ENCODE measurements around the gene SPA17. TPM values are rescaled to one million over a fixed set of nuclear protein-coding genes. Genes with fewer than 3 reads are reported as not detected.

The SPA17 gene
- total RNA-seq, 4 donors from 2014 or later: 1.9 to 6.2 (median 2.9) TPM

DNA sequence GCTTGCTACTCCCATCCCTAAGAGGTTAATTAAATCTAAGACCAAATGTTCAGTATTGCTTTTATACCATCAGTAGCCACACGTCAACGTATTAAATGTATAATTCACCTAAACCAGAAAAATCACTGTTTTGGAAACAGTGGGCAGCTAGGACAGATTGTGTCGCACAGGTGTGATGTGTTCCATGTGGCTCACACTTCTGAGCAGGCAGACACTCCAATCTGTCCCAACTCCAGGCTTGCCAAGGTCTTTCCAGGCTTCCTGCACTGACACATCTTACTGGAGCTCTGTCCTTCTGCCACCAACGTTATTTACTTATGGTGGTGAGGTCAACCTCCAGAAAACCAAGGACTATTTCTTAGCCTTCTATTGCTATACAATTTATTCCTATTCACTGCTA, 11.6 kb upstream of the SPA17 start:
- intact Hi-C loops (cut with DNase I; ENCODE audit: low total_unique reads): loop anchor here (10.0 kb wide), 1 partner anchor 173 kb away; no protein-coding TSS in a partner anchor

DNA sequence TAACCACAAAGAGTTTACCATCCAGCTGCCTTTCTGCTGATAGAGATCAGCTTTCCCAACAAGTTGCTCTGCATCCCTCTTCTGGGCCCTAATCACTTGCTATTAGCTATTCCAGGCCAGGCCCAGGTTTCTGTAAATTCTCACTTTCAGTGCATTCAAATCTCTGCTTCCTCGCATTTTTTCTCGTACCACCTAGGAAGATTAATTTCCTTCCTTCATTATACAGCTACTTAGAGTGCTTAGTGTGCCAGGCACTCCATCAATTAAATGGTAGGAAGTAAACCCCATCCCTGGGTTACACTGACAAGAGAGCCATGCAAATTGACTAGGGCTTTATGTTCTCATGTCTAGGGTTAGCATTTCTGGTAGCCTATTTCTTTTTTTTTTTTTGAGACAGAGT, 9.8 kb upstream of the SPA17 start:
- no peak overlapping the region for H3K4me3 ChIP-seq (ENCODE audit: low read depth, poor library complexity, severe bottlenecking)
- intact Hi-C loops (cut with DNase I; ENCODE audit: low total_unique reads): loop anchor here (10.0 kb wide), 1 partner anchor 171 kb away; no protein-coding TSS in a partner anchor
- DNase-seq (ENCODE audit: low spot score in 2 of 2): no peak
- 93 to 95% methylated on average over 2 of the region's 2 CpGs for WGBS, 2 donors
- no peak for TF ChIP-seq POLR2A (IDR thresholded peaks at IDR 0.05)
- TF ChIP-seq, protein P1, sequence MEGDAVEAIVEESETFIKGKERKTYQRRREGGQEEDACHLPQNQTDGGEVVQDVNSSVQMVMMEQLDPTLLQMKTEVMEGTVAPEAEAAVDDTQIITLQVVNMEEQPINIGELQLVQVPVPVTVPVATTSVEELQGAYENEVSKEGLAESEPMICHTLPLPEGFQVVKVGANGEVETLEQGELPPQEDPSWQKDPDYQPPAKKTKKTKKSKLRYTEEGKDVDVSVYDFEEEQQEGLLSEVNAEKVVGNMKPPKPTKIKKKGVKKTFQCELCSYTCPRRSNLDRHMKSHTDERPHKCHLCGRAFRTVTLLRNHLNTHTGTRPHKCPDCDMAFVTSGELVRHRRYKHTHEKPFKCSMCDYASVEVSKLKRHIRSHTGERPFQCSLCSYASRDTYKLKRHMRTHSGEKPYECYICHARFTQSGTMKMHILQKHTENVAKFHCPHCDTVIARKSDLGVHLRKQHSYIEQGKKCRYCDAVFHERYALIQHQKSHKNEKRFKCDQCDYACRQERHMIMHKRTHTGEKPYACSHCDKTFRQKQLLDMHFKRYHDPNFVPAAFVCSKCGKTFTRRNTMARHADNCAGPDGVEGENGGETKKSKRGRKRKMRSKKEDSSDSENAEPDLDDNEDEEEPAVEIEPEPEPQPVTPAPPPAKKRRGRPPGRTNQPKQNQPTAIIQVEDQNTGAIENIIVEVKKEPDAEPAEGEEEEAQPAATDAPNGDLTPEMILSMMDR (IDR thresholded peaks at IDR 0.05): no peak

More for the DNA sequence above, 11.6 kb upstream of the SPA17 start:
- WGBS, 2 donors: 87 to 92% methylated on average over 4 of the region's 4 CpGs
- H3K4me3 ChIP-seq (ENCODE audit: low read depth, poor library complexity, severe bottlenecking): no peak overlapping the region
- no peak for TF ChIP-seq POLR2A (IDR thresholded peaks at IDR 0.05)
- TF ChIP-seq, protein P1 (IDR thresholded peaks at IDR 0.05): no peak
- DNase-seq (ENCODE audit: low spot score in 2 of 2): no peak

DNA sequence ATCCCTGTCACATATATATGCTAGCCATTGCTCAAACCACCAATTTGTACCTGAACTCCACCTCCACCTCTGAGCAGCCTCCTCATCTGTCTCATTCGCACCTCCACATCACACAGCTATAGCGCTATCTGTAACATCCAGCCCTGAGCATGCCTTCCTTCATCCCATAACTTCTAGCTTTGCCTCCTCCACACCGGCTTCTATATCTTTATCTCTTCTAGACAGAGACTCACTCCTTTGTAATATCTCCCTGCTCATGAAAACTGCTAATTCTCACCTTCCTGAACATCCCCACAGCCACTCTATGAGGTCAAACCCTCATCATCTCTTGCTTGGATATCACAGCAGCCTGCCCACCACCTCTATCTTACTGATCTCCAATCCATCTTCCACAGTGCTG, 6.1 kb upstream of the SPA17 start:
- intact Hi-C loops (cut with DNase I; ENCODE audit: low total_unique reads): loop anchor here (10.0 kb wide), 1 partner anchor 167 kb away; no protein-coding TSS in a partner anchor
- H3K4me3 ChIP-seq (ENCODE audit: low read depth, poor library complexity, severe bottlenecking): no peak overlapping the region
- TF ChIP-seq POLR2A (IDR thresholded peaks at IDR 0.05): no peak
- TF ChIP-seq, protein P1 (IDR thresholded peaks at IDR 0.05): no peak
- WGBS, 2 donors: 98 to 99% methylated on average over 3 of the region's 3 CpGs
- DNase-seq (ENCODE audit: low spot score in 2 of 2): no peak

DNA sequence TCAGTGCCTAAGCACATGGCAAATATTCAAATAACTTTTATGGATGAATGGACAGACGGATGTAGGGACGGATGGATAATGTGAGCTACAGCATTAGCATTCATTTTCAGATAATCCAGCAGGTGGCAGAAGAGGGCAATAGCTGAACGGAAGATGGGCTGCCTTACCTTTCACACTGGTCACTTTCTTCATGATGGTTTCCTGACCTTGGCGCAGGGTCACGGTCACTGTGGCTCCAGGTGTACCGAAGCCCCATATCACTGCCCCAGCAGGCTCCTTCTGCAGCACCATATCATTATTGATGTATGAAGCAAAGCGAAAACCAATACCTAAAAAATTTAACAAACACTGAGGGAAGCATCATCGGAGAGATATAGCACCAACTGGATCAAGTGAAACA, 4.5 kb upstream of the SPA17 start:
- intact Hi-C loops (cut with DNase I; ENCODE audit: low total_unique reads): loop anchor here (10.0 kb wide), 1 partner anchor 166 kb away; no protein-coding TSS in a partner anchor
- TF ChIP-seq, protein P1 (IDR thresholded peaks at IDR 0.05): no peak
- no peak for TF ChIP-seq POLR2A (IDR thresholded peaks at IDR 0.05)
- peak in 1 of 2 donors; percentile 43 for DNase-seq (ENCODE audit: low spot score in 2 of 2)
- 22 to 24% methylated on average over 8 of the region's 8 CpGs for WGBS, 2 donors
- H3K4me3 ChIP-seq (ENCODE audit: low read depth, poor library complexity, severe bottlenecking): no peak overlapping the region

DNA sequence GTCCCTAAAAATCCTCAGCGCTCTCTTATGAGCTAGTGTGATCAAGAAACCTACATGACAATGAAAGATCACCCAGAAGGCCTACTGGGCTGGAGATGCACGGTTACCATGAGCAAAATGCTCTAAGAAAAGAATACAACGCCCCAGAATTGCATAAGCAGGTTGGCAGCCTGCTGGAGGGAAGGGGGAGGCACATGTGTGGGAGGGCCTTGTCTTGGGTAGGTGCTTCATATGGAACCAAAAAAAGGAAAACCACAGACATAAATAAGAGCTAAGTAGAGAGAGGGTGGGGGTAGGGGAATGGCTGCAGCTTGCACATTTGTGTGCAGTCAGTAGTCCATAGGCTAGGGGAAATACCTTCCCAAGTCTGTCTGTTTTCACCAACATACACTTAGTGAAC, 3.0 kb upstream of the SPA17 start:
- WGBS, 2 donors: 37 to 39% methylated on average over 3 of the region's 3 CpGs
- no peak for DNase-seq (ENCODE audit: low spot score in 2 of 2)
- intact Hi-C loops (cut with DNase I; ENCODE audit: low total_unique reads): loop anchor here (5.0 kb wide), 1 partner anchor 92 kb away; the partner anchor contains the start of gene ESAM
- H3K4me3 ChIP-seq (ENCODE audit: low read depth, poor library complexity, severe bottlenecking): no peak overlapping the region
- TF ChIP-seq POLR2A (IDR thresholded peaks at IDR 0.05): no peak

DNA sequence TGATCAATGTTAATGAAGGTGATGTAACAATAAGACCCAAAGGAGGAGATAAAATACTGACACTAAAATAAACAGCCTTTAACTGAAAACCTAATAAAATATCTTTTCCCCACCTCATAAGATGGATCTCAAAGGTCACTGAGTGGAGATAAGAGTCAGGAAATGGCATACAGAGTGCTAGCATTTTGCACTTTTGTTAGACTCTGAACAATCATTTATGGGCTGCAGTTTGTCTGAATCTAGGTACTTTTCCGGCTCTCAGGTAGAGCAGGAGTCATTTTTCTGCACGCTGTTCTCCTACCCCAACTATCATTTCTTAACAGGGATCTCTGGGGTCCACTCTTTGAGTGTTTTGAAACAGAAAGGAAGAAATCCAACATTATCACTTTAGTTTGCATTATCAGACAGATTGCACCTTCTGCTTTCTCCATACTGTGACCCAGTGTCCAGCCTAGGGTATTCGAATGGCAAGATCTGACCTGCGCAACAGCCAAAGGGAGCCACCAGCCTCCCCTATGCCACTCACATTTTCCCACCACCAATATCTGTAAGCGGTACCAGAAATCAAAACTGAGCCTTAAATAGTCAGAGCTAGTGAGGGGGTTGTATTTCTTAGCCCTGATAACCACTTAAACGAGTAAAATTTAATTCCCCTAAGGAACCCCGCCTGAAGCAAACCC, 1.0 kb upstream of the SPA17 start:
- no peak for DNase-seq (ENCODE audit: low spot score in 2 of 2)
- intact Hi-C loops (cut with DNase I; ENCODE audit: low total_unique reads): loop anchor here (5.0 kb wide), 1 partner anchor 90 kb away; the partner anchor contains the start of gene ESAM
- 54 to 58% methylated on average over 7 of the region's 7 CpGs for WGBS, 2 donors
- H3K4me3 ChIP-seq (ENCODE audit: low read depth, poor library complexity, severe bottlenecking): peak overlapping the region; percentile 76
- TF ChIP-seq POLR2A (IDR thresholded peaks at IDR 0.05): no peak
- TF ChIP-seq, protein P1 (IDR thresholded peaks at IDR 0.05): no peak
